GM12864 (cell line): ENCODE data around the gene RBMS3.

ENCODE experiments used
- DNase-seq: peaks from one replicate; pipeline ENCODE4 v3.0.0-alpha.2; 2011; ENCODE audit warnings: low read depth
- H3K4me3 ChIP-seq: 2 replicates; pipeline ENCODE4 v1.5.1; 2011; ENCODE audit warnings: mild to moderate bottlenecking, low read depth, low read length, control low read depth
- TF ChIP-seq, protein P1 (sequence below): IDR thresholded peaks from 2 replicates; pipeline ENCODE4 v1.5.1; 2011; ENCODE audit warnings: low read depth, mild to moderate bottlenecking, moderate library complexity, low read length, control low read depth, inconsistent platforms; ENCODE audit errors: missing control alignments

Gene RBMS3

DNA sequence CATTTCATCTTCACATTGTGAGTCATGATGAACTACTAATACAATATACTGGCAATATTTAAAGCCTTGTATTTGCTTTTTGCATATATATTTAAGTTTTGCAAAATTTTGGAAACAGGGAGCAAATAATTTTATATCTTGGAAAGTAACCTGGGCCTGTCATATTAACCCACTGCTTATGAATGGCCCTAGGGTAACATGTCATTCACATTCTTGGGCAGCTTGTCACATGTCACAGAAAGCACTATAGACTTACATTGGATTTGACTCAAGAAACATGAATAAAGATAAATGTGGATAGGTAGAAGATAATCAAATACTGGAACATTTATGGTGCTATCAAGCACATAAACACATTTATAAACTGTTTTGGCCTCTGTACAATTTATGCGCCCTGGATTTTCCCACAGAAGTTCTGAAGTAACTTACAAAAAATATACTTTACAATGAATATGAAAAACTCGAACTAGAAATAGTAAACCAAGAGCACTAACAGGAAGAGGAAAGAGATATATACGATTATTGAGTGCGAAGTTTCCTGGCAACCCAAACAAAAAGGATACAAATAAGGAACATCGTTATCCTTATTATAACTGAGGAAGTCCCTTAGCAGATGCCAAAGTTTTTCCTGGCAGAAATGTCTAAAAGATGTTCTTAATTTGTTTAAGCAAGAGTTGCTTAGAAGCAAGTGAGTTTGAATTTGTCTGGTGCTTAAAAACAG is 257.2 kb downstream of the RBMS3 start:
- H3K4me3 ChIP-seq = no peak overlapping the region
- TF ChIP-seq, protein P1, sequence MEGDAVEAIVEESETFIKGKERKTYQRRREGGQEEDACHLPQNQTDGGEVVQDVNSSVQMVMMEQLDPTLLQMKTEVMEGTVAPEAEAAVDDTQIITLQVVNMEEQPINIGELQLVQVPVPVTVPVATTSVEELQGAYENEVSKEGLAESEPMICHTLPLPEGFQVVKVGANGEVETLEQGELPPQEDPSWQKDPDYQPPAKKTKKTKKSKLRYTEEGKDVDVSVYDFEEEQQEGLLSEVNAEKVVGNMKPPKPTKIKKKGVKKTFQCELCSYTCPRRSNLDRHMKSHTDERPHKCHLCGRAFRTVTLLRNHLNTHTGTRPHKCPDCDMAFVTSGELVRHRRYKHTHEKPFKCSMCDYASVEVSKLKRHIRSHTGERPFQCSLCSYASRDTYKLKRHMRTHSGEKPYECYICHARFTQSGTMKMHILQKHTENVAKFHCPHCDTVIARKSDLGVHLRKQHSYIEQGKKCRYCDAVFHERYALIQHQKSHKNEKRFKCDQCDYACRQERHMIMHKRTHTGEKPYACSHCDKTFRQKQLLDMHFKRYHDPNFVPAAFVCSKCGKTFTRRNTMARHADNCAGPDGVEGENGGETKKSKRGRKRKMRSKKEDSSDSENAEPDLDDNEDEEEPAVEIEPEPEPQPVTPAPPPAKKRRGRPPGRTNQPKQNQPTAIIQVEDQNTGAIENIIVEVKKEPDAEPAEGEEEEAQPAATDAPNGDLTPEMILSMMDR = no peak
- no peak for DNase-seq

DNA sequence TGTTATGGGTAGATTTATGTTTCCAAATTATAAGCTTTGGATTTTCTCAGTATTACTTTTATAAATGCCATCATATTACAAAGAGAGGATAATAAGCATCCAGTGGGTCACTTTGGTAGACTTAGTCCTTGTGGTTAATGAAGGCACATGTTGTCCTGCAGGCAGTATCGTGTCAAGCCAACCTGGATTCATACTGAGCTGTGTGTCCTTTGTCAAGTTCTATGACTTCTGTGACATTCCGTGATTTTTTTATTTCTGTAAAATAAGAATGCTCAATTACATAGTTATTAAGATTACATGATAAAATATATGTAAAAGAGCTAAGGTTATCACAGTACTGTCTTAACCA is 257.7 kb downstream of the RBMS3 start:
- H3K4me3 ChIP-seq = no peak overlapping the region
- DNase-seq = no peak
- TF ChIP-seq, protein P1 = no peak

DNA sequence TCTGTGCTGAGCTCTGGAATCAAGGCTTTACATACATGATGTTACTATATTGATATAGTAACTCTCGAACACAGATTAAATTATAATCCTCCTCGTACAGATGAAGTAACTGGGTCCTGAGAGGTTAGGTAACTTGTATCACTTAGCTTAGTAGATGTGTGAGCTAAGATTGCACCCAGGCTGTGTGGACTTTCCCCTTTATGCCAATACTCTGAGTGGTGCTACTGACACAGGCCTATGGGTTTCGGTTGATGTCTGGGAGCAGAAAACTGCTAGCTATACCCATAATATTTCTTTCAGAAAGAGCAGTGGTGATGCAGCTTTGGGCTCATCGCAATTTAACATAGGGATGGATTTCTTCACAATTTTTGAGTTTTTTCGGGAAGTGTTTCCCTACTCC is 259.7 kb downstream of the RBMS3 start:
- no peak overlapping the region for H3K4me3 ChIP-seq
- DNase-seq = no peak
- TF ChIP-seq, protein P1 = no peak

DNA sequence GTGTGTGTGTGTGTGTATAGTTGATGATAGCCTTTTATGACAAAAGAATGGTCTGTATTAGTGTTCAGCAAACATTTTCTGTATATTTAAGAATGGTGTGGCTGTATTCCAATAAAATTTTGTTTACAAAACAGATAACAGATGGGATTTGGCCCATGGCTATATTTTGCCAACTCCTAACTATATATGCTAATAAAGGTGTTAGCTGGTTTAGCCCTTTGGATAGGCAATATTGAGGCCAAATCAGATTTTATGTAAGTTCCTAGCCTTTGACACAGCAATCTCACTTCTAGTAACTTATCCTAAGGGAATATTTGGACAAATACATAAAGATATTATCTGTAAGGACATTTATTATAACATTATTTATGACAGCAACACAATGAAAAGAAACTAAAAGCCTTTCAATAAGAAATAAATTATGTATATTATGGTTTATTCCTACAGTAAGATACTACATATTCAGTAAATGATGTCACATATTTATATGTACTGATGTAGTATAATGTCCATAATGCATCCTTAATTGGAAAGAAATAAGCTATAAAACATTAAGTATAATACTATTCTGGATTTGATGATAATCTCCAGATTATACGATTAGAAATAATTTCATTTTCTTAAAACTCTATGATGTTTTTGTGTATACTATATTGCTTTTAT is 264.0 kb downstream of the RBMS3 start:
- TF ChIP-seq, protein P1 = no peak
- H3K4me3 ChIP-seq = no peak overlapping the region
- DNase-seq = no peak

DNA sequence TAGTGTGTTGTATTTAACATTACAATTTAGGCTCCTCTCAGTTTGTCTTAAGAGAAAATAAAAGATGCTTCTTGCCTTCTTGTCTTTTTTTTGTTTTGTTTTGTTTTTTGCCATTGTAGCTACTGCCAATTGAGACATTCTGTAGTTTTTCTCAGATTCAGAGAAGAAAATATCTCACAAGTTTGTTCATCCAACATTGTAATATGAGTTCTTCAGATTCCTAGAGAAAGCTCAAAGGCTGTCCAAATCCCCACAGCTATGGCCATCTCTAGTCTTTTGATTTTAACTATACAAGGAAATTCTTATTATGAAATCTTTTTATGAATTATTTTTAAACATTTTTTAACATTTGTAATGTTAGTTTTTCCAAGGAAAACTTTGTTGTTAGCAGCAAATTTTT is 264.7 kb downstream of the RBMS3 start:
- TF ChIP-seq, protein P1 = no peak
- no peak for DNase-seq

DNA sequence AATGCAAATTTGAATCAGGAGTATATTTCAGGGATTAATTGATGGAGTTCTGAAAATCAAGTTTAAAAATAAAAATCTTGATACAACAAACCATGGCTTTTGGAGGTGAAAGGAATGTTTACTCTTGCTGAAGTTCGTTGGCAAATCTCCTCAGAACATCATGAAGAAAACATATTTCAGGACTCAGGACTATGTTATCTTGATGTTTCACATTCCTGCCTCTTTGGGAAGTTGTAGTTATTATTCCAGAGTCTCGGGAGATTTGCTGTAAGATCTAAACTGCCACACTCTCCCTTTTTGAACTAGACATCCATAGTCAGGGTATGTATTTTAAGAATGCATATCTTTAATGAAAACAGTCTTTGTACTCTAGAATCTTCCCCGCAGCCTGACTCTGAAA is 271.2 kb downstream of the RBMS3 start:
- no peak for DNase-seq
- no peak overlapping the region for H3K4me3 ChIP-seq
- TF ChIP-seq, protein P1 = no peak

More for the DNA sequence above, 264.7 kb downstream of the RBMS3 start:
- H3K4me3 ChIP-seq = no peak overlapping the region

DNA sequence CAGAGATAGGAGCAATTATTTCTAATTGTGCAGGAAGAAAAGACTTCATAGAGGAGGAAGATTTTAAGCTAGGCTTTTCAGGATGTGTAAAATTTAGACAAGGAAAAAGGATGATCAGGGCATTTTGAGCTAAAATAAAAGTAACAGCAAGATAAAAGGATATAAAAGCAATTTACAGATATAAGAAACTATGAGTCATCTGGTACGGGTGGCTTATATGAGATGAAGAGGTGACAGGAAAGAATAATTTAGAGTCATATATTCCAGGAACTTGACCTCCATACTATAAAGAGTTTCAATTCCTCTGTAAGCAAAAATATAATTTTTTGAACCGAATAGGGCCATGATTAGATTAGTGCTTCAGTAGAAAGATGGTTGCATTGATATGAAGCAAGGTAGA is 273.7 kb downstream of the RBMS3 start:
- DNase-seq = no peak
- TF ChIP-seq, protein P1 = no peak
- H3K4me3 ChIP-seq = no peak overlapping the region
